Inflammatory macrophage treated with lipopolysaccharide for 4 hours (primary cell): ENCODE measurements around the gene IGSF23.

Experiments used
- DNase-seq: peaks from one replicate; pipeline ENCODE4 v3.0.0-alpha.2; 2020

Gene IGSF23

GRCh38 chr19:44613295-44614178 is at the start of gene IGSF23:
TSS of gene IGSF23 (plus strand) at chr19:44613563. CDS start at chr19:44613646, 83 bp downstream.
- no peak for DNase-seq

DNA sequence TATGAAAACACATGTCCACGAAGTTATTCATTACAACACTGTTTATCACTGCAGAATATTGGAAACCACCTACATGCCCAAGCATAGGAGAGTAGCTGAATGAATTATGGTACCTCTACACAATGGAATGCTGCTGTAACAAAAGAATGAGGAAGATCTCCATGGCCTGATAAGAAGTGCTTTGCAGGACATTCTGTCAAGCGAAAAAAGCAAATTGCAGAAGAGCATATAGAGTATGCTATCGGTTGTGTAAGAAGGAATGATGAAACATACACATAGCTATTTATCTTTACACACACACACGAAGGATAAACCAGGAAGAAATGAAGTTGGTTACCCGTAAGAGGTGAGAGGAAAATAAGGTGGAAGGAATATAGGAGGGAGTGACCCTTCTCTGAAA is 46.4 kb upstream of the IGSF23 start:
- peak; percentile 53 for DNase-seq

DNA sequence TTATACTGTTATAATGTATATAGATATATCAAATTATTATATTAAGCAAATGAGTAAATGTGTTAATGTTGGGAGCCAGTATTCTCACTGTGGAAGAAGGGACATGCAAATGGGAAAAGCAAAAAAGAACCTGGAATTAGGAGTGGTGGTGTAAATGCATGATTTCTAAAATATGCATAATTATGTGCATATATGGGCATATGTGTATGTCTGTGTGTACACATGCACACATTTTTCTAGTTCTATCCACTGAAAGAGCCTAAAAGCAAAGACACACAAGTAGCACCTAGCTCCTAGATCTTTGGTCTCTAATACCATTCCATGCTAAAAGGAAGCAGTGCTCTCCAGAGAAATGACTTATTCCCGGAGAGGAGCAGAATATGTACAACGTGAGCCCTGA is 45.6 kb upstream of the IGSF23 start:
- no peak for DNase-seq

GRCh38 chr19:44570603-44570983 is 42.8 kb upstream of the IGSF23 start:
- DNase-seq: no peak

- peak; percentile 82 for DNase-seq
These were observed 42.2 kb upstream of the IGSF23 start for GRCh38 chr19:44570984-44571684.

GRCh38 chr19:44571830-44572580 is 41.4 kb upstream of the IGSF23 start:
- no peak for DNase-seq

DNA sequence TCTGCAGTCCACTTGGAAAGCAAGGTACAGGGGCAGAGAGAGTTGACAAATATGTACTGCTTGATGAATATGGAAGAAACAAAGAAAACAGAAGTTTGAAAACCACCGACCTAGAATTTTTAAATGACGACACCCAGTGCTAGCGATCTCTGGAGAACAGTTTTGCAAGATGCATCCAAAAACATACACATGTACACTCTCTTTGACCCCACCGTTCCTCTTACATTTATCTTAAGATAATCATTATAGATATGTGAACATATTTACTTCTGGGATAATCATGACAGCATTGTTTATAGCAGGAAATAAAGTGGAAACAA is 40.8 kb upstream of the IGSF23 start:
- peak; percentile 37 for DNase-seq

DNA sequence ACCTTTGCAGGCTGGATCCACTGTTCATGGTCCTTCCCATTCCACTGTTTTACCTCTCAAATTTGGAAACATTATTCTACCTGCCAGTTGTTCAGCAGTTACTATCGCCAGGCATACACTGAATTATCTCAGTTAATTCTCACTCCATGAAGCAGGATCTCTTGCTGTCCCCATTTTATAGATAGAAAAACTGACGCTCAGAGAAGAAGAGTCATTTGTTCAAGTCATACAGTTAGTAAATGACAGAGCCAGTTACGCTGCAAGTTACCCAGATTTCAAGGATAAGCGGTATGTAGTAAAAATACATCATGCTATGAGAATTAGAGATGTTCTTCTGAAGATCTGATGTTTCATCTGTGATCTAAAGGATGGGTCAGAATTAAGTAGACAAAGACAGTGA is 40.2 kb upstream of the IGSF23 start:
- DNase-seq: no peak

DNA sequence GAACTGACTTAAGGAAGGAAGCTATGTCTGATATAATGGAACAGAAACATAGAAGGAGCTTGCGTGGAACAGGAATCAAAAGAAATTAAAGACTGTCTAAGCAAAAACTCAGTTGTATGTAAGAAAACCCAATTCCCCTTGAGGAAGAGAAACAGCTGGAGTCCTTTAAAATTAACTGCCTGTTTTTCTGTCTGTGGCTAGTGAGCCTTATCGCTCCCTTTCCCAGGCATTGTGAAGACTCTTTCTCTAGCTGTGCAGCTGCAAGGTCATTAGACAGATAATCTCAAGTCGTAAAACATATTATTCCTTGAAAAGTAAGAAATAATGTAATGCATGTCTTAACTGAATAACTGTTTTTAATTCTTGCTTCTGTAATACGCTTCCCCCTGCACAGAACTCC is 39.7 kb upstream of the IGSF23 start:
- no peak for DNase-seq

DNA sequence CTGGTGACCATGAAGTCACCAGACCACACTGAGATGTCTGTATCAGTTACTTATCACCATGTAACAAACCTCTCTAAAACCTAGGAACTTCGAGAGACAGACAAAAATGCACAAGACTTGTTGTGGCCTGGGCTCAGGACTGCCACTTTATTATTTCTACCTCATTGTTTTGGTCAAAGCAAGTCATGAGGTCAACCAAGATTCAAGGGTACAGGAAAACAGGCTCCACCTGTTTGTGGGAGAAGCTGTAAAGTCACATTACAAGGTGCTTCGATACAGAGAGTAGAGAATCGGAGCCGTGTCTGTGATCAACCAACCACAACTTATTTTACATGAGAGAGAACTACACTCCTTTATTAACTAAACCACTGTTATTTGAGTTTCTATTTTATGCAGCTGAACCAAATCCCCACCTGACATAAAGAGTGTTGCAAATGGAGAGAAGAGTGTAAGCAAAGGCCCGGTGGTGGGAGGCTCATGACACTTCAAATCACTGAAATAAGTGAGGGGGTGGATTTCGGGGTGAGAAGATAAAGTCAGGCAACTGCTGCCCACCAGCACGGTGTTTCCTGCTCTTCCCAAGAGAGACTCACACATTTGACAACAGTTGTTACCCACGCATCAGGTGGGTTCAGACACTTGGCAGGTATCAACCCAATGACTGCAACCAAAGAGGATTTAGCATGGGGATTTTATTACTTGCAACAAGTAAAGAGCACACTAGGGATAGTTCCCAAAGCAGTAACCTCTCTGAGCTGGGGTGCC is 39.0 kb upstream of the IGSF23 start:
- DNase-seq: no peak

DNA sequence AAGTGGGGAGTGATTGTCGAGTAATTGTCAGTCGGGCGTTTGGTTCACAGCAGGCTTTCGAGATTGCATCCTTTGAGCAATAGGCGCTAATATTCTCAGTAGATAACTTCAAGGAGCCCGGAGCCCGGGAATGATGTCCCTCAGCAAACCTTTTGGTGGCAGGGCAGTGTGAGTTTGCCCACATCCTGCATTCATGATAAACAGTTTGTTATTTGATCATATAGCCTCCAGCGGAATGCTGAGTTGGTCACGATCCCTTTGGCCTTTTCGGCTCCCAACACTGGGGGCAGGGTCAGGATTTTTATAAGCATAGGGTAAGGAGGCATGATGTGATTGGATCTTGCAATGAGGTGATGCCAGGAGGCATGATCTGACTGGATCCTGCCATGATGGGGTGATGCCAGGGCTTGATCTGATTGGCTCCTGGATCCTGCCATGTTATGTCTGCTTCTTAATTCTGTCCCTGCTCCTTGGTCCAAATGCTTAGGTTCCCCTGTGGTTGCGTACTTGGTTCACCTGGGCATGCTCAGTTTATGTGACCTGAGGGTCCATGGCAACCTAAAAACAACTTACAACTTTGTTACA is 38.2 kb upstream of the IGSF23 start:
- no peak for DNase-seq

DNA sequence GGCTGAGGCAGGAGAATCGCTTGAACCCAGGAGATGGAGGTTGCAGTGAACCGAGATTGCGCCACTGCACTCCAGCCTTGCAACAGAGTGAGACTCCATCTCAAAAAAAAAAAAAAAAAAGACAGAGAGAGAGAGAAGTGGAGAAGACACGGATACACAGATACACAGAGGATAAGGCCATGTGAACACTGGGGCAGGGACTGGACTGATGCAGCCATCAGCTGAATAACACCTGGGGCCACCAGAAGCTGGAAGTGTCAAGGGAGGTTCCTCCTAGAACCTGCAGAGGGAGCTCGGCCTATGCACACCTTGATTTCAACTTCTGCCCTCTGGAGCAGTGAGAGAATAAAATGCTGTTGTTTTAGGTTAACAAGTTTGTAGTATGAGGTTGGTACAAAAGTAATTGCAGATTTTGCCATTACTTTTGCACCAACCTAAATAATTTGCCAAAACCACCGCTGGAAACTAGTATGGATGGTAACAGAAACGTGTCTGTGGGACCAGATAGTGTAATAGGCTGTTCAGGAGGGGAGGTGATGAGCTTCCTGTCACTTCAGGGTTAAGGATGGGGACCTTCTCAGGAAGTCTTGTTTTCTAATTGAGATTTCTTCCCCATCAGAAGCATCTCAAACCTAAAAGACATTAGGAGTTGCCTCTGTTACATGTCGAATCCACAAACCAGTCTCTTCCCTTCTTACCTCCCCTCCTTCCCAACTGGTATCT is 36.4 kb upstream of the IGSF23 start:
- DNase-seq: peak; percentile 12

- no peak for DNase-seq
These were observed 35.8 kb upstream of the IGSF23 start for GRCh38 chr19:44577566-44577874.

DNA sequence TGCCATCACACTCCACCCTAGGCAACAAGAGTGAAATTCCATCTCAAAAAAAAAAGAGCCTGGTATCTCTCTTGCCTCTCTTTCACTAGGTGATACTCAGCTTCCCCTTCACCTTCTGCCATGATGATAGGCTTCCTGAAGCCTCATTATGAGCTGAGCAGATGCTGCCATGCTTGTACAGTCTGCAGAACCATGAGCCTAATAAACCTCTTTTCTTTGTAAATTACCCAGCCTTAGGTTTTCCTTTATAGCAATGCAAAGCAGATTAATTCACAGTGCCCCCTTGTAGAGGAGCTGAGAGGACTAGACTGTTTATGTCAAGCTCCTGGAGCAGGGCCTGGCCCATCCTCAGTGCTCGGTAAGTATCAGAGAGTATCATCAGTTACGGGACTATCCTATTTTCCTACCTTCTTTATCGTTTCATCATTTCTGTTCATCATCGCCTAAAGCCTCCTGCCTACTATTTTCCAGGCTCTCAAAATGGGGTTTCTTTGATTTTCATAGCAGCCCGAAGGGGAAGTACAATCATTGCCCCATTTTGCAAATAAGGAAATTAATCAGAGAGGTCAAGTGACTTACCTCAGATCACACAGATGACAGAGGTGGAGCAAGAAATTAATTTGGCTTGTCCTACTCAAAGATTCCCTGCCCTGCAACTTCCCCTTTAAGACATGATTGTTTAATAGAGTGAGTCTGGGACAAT is 33.5 kb upstream of the IGSF23 start:
- DNase-seq: peak; percentile 40

DNA sequence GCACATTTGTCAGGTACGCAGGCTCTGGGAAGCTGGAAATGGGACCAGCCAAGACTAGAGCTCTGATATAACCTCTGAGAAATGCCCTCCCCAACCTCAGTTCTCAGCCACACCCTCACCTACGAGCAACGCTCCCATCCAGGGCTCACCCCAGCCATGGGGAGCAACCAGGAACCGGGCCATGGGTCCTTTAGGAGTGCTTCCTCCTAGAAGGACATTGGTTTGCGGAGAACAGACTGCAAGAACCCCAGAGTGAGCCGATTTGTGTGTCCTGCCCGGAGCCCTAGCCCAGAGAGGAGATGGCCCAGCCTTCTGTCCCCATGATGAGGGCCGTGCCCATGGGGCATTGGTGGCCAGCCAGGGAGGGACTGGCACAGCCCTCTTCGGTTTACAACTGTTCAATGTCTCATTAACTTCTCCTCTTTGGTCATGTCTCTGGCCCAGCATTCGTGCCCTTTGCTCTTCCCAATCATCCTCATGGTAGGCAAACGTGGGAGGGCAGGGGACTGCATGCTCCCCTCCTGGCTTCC is 32.9 kb upstream of the IGSF23 start:
- no peak for DNase-seq

DNA sequence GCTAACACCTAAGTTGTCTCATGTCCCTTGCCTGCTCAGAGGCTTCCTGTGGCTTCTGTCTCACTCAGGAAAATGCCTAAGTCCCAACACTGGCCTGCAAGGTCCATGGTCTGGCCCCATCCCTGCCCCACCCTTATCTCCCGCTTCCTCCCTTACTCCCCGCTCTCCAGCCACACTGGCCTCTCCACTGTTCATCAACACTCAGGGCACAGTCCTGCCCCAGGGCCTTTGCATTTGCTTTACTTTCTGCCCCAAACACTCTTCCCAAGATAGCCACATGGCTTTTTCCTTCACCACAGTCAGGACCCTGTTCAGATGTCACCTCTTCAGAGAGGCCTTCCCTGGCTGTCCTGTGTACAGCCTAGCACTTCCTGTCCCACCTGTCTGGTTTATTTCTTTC is 32.1 kb upstream of the IGSF23 start:
- DNase-seq: no peak

- DNase-seq: no peak
These were observed 30.6 kb upstream of the IGSF23 start for GRCh38 chr19:44582581-44583265.

DNA sequence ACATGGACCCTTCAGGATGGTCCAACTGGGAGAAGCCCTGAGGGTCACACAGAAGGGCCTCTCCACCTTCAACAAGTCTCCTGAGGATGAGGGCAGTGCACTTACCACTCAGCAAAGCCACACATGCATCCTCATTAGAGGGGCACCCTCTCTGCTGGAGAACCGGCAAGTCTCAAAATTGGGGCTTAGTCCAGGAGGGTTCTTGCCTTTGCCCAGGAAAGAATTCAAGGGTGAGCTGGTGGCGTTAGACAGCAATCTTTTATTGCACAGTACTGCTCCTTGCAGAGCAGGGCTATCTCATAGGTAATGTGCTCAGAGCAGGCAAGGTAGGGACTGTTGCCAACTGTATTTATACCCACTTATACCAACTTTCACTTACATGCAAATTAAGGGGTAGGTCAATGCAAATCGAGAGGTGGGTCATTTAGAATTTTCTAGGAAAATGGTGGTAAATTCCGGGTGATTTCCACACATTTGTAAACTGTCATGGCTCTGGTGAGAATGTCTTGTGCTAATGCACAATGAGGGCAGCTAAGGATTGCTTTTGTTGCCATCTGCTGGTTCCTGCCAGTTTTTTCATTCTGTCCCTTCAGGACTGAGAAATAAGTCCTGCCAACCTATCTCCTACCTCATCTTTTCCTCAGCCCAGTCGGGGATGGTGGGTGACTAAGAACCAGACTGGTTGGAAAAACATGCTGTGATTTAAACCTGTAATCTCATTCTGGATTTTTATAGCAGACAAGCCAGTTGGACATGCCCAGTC is 27.8 kb upstream of the IGSF23 start:
- DNase-seq: peak; percentile 29

- peak; percentile 89 for DNase-seq
These were observed 25.2 kb upstream of the IGSF23 start for GRCh38 chr19:44587963-44588770.
